Epithelial cell of proximal tubule (primary cell): ENCODE data around the gene VN1R2. TPM values are rescaled to one million over a fixed set of nuclear protein-coding genes. Genes with fewer than 3 reads are reported as not detected.
"Not testable (repeated sequence)": the region's sequence is repeated elsewhere in the genome, so short reads cannot be mapped to it uniquely, and the experiment has no call there.

Experiments
- DNase-seq: peaks from one replicate; pipeline ENCODE4 v3.0.0-alpha.2; 2011; ENCODE audit warnings: low read depth
- H3K4me3 ChIP-seq: 2 replicates; pipeline ENCODE4 v1.5.1; 2011; ENCODE audit warnings: low read depth, mild to moderate bottlenecking, low read length
- CTCF ChIP-seq: conservative IDR thresholded peaks from 2 replicates; pipeline ENCODE4 v1.5.1; 2012; ENCODE audit warnings: low read depth, mild to moderate bottlenecking, low read length
- total RNA-seq: library from RNA; depleted of rRNA; stranded (reverse); fragments of >200 nt; gene quantifications from 2 replicates; pipeline ENCODE4 v1.2.3, GENCODE V29; 2015

The VN1R2 gene, protein sequence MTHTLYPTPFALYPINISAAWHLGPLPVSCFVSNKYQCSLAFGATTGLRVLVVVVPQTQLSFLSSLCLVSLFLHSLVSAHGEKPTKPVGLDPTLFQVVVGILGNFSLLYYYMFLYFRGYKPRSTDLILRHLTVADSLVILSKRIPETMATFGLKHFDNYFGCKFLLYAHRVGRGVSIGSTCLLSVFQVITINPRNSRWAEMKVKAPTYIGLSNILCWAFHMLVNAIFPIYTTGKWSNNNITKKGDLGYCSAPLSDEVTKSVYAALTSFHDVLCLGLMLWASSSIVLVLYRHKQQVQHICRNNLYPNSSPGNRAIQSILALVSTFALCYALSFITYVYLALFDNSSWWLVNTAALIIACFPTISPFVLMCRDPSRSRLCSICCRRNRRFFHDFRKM
- not detected in 2 replicates for total RNA-seq

GRCh38 chr19:53257715-53258342 is at the start of gene VN1R2:
Gene VN1R2, plus strand, starts transcription at chr19:53258292. Its CDS starts 84 bp downstream, at chr19:53258376.
- not testable (repeated sequence) for H3K4me3 ChIP-seq, DNase-seq

GRCh38 chr19:53211554-53211953 is 46.5 kb upstream of the VN1R2 start:
- not testable (repeated sequence) for DNase-seq, H3K4me3 ChIP-seq

- TF ChIP-seq CTCF: no peak
- no peak overlapping the region for H3K4me3 ChIP-seq
- no peak for DNase-seq
These were observed 45.3 kb upstream of the VN1R2 start for GRCh38 chr19:53212703-53213320.

- not testable (repeated sequence) for H3K4me3 ChIP-seq, DNase-seq
These were observed 35.4 kb upstream of the VN1R2 start for GRCh38 chr19:53222716-53223115.

DNA sequence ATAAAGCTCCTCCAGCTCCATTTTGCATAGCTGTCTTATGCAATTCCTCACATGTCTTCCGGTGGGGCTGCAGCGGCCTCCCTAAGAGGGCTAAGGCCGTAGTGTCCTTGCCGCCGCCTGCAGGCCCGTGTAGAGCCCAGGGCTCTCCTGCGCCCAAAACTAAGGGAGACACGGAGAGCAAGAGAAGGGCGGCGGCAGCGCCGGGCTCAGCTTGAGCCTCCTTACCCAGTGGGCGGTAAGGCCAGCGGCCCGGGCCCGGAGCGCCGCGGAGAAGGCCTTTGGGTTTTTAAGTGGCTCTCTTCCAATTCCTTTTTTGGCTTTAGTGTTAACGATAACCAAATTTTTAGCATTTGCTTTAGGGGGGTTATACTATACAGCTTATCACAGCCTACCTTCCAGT is 33.5 kb upstream of the VN1R2 start:
- no peak overlapping the region for H3K4me3 ChIP-seq
- no peak for TF ChIP-seq CTCF
- no peak for DNase-seq

- no peak overlapping the region for H3K4me3 ChIP-seq
- TF ChIP-seq CTCF: no peak
- DNase-seq: no peak
These were observed 20.8 kb upstream of the VN1R2 start for GRCh38 chr19:53237114-53237777.

DNA sequence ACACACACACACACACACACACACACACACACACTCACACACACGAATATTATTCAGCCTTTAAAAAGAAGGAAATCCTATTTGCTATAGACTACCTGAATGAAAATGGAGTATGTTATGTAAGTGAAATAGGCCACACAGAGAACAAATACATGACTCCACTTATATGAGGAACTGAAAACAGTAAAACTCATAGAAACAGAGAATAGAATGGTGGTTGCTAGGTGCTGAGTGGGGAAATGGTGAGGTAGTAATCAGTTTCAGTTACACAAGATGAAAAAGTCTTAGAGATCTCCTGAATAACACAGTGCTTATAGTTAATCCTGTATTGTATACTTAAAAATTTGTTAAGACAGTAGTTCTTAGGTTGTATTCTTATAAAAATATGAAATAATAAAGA is 11.6 kb upstream of the VN1R2 start:
- no peak for DNase-seq

More for the DNA sequence above, 11.6 kb upstream of the VN1R2 start:
- no peak for TF ChIP-seq CTCF
- no peak overlapping the region for H3K4me3 ChIP-seq
